BLaER1 (cell line): ENCODE data around the gene TMED6.
A peak's percentile ranks its signal among the peaks of the same experiment; 100 is the strongest.

ENCODE experiments used
- H3K27ac ChIP-seq: shearing (Covaris generic); formaldehyde crosslinking; 2 replicates; pipeline ENCODE4 v1.8.1; 2022
- H3K27me3 ChIP-seq: shearing (Covaris generic); formaldehyde crosslinking; 2 replicates; pipeline ENCODE4 v1.8.1; 2022
- H3K36me3 ChIP-seq: shearing (Covaris generic); formaldehyde crosslinking; 2 replicates; pipeline ENCODE4 v1.8.1; 2022
- H3K4me1 ChIP-seq: shearing (Covaris generic); formaldehyde crosslinking; 2 replicates; pipeline ENCODE4 v1.8.1; 2022
- H3K4me2 ChIP-seq: shearing (Covaris generic); formaldehyde crosslinking; 2 replicates; pipeline ENCODE4 v1.8.1; 2022
- H3K4me3 ChIP-seq: shearing (Covaris generic); formaldehyde crosslinking; 2 replicates; pipeline ENCODE4 v1.8.1; 2022
- H3K9ac ChIP-seq: shearing (Covaris generic); formaldehyde crosslinking; 2 replicates; pipeline ENCODE4 v1.8.1; 2022
- H3K9me3 ChIP-seq: shearing (Covaris generic); formaldehyde crosslinking; 2 replicates; pipeline ENCODE4 v1.8.1; 2022
- H4K20me1 ChIP-seq: shearing (Covaris generic); formaldehyde crosslinking; 2 replicates; pipeline ENCODE4 v1.8.1; 2022
- Cebpa-rat ChIP-seq: shearing (Covaris generic); IDR thresholded peaks from 2 replicates; pipeline ENCODE4 v1.8.1; 2022

Gene TMED6

DNA sequence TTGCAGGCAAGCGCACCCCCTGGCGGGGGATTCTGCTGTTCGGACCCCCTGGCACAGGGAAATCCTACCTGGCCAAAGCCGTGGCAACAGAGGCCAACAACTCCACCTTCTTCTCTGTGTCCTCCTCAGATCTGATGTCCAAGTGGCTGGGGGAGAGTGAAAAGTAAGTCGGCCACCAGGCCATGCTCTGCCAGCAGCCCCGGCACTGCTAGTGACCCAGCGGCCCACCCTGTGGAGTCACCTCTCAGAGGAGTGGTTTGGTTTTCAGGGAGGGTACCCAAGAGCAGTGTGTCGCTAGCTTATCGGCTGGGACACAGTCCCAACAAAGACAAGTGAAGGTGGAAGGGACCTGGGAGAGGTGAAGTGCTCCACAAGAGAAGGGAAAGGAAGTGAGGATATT, 32.2 kb downstream of the TMED6 start:
- peaks cover 49% of the 10 kb centered on the region for H3K4me1 ChIP-seq
- peaks cover 100% of the 10 kb centered on the region for H3K36me3 ChIP-seq
- TF ChIP-seq Cebpa-rat: no peak
- H3K9me3 ChIP-seq: no peaks in the 10 kb centered on the region
- H3K4me3 ChIP-seq: no peak overlapping the region
- H4K20me1 ChIP-seq: peaks cover 99% of the 10 kb centered on the region
- 0 out of 2 replicates have a peak overlapping the region, but pooled peaks have one; percentile 60 for H3K27ac ChIP-seq
- H3K9ac ChIP-seq: no peak overlapping the region
- no peaks in the 10 kb centered on the region for H3K27me3 ChIP-seq
- no peak overlapping the region for H3K4me2 ChIP-seq

DNA sequence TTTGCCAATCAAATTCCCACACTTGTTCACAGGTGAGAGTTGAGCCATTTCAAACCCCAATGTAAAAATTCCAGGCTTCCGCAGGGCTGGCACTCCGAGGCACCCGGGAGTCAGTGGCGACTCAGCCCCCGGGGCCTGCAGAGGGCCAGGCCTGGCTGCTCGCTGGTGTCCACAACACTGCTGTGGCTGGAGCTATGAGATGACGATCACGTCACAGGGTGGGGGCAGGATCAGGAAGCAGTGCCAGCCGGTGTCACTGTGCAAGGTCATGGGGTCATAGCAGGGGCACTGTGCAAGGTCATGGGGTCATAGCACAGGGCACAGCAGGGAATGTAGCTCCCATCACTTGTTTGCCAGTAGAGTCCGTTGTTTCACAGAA, 32.7 kb downstream of the TMED6 start:
- H3K9me3 ChIP-seq: no peaks in the 10 kb centered on the region
- no peak for TF ChIP-seq Cebpa-rat
- peaks cover 49% of the 10 kb centered on the region for H3K4me1 ChIP-seq
- 0 out of 2 replicates have a peak overlapping the region, but pooled peaks have one; percentile 60 for H3K27ac ChIP-seq
- no peak overlapping the region for H3K4me3 ChIP-seq
- H4K20me1 ChIP-seq: peaks cover 99% of the 10 kb centered on the region
- H3K27me3 ChIP-seq: no peaks in the 10 kb centered on the region
- H3K4me2 ChIP-seq: no peak overlapping the region
- H3K9ac ChIP-seq: no peak overlapping the region
- peaks cover 100% of the 10 kb centered on the region for H3K36me3 ChIP-seq

DNA sequence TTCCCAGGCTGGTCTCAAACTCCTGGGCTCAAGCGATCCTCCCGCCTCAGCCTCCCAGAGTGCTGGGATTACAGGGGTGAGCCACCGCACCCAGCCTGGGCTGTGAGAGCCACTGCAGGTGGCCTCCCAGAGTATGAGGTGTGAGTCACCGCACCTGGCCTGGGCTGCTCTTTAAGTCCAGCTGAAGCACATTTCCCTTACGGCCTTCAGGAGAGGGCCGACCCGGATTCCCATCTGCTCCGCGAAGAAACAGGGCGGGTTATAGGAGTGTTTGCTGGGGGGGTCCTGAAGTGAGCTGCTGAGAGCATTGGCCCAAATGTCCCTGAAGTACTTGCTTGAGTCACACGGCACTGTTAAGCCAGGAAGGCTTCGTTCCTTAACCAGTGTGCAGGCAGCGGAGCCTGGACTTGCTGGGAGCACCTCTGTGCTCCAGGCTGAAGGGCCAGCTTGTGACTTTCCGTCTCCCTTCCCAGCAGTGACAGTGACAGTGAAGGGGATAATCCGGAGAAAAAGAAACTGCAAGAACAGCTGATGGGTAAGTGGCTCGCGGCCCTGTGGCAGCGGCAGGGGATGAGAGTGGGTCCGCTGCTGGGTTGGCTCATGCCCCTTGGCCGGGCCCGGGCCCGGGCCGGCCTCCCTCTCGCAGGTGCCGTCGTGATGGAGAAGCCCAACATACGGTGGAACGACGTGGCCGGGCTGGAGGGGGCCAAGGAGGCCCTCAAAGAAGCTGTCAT, 33.2 kb downstream of the TMED6 start:
- Histone ChIP-seq H3K9me3 (no peaks in the 10 kb centered on the region), H3K36me3 (peaks cover 100% of the 10 kb centered on the region), H3K4me3 (no peak overlapping the region), H3K4me1 (peaks cover 49% of the 10 kb centered on the region), H3K27me3 (no peaks in the 10 kb centered on the region), H3K27ac (no peak overlapping the region), H4K20me1 (peaks cover 99% of the 10 kb centered on the region), H3K9ac (no peak overlapping the region), H3K4me2 (no peak overlapping the region)
- no peak for TF ChIP-seq Cebpa-rat

DNA sequence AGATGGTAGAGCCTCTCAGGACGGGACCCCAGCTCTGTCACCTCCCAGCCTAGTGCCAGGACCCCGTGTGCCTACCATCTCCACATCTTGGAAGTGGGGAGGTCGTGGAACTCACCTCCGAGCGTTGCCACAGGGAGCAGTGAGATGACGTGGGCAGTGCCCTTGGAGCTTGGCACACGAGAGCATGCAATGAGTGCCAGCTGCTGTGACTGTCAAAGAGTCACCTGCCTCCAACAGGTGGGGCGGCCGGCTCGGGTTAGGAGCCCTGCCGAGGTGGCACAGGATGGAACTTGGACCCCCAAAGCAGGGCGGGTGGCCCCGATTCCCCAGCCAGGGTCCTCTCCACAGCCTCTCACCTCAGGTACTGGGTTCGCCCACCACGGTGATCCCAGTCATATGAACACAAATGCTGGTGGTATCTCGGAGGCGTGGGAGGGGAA, 35.0 kb downstream of the TMED6 start:
- H3K4me1 ChIP-seq: peaks cover 48% of the 10 kb centered on the region
- H4K20me1 ChIP-seq: peaks cover 99% of the 10 kb centered on the region
- no peaks in the 10 kb centered on the region for H3K9me3 ChIP-seq
- no peak overlapping the region for H3K4me3 ChIP-seq
- no peak for TF ChIP-seq Cebpa-rat
- H3K27ac ChIP-seq: no peak overlapping the region
- H3K27me3 ChIP-seq: no peaks in the 10 kb centered on the region
- H3K9ac ChIP-seq: no peak overlapping the region
- H3K36me3 ChIP-seq: peaks cover 89% of the 10 kb centered on the region
- no peak overlapping the region for H3K4me2 ChIP-seq

DNA sequence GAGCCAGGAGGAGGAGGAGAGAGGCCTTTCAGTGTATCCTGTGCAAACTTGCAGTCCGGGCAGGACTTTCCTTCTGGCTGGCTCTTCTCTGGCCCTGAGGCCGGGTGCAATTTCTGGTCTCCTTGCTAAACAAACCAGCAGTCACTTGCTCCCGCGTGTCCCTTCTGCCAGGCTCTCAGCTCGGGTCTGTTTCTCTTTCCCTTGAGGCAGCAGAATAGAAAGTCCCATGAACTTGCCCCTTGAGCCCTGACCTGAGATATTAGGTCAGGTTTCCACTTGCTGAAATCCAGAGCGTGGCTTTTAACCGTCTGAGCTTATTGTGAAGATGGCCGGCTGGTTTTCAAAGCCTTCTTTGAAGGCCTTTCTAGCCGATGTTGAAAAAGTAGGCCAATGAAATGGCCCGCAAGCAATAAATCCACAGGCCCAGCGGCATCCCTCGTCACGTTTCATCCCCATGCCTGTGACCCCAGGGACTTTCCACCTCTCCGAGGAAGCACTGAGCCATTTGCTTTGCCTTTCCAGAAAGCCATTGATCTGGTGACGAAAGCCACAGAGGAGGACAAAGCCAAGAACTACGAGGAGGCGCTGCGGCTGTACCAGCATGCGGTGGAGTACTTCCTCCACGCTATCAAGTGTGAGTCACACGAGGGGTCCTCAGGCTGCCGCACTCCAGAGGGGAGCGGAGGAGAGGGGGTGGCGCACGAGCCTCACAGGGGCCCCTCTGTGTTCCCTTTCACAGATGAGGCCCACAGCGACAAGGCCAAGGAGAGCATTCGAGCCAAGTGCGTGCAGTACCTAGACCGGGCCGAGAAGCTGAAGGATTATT, 35.9 kb downstream of the TMED6 start:
- Histone ChIP-seq H4K20me1 (peaks cover 93% of the 10 kb centered on the region), H3K9me3 (no peaks in the 10 kb centered on the region), H3K9ac (peak overlapping the region; percentile 7; the same call in 1 of the 2 replicates), H3K4me2 (no peak overlapping the region), H3K27ac (no peak overlapping the region), H3K27me3 (no peaks in the 10 kb centered on the region), H3K4me1 (peaks cover 39% of the 10 kb centered on the region), H3K36me3 (peaks cover 80% of the 10 kb centered on the region), H3K4me3 (no peak overlapping the region)
- TF ChIP-seq Cebpa-rat: no peak

DNA sequence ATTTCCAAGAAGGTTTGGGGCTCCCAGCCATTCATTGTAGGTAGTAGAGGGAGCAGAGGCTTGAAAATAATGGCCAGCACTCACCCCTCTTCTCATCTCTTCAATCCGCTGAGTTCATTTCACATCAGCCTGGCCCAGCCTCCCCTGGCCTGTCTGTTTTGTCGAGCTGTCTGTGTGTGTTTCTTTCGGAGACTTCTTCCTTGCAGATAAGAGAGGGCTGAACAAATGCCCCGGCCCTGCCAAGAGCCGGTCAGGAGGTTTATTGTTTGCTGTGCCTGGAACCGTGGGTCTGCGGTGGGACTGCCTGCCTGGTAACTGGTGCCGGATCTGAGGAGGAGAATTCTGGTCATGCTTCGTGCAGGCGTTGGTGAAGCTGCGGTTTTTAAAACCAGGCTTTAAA, 37.1 kb downstream of the TMED6 start:
- Histone ChIP-seq H3K4me1 (peaks cover 32% of the 10 kb centered on the region), H3K4me2 (no peak overlapping the region), H4K20me1 (peaks cover 82% of the 10 kb centered on the region), H3K9me3 (no peaks in the 10 kb centered on the region), H3K27me3 (no peaks in the 10 kb centered on the region), H3K36me3 (peaks cover 68% of the 10 kb centered on the region), H3K27ac (no peak overlapping the region), H3K9ac (no peak overlapping the region), H3K4me3 (no peak overlapping the region)
- TF ChIP-seq Cebpa-rat: no peak

DNA sequence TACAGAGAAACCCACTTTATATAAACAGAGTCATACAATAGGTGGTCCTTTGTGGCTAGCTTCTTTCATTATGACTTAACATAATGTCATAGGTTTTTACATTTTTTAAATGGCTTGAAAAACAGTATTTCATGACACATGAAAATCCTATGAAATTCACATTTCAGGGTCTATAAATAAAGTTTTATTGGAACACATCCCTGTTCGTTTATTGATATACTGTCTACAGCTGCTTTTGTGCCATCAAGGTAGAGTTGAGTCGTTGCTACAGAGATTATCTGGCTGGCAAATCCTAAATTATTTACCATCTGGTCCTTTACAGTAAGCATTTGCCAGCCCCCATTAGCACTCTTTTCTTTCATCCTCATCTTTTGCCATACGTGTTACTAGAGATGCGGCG, 38.1 kb downstream of the TMED6 start:
- peaks cover 71% of the 10 kb centered on the region for H4K20me1 ChIP-seq
- no peak for TF ChIP-seq Cebpa-rat
- H3K36me3 ChIP-seq: peaks cover 57% of the 10 kb centered on the region
- H3K9me3 ChIP-seq: no peaks in the 10 kb centered on the region
- H3K27me3 ChIP-seq: no peaks in the 10 kb centered on the region
- H3K4me1 ChIP-seq: peaks cover 32% of the 10 kb centered on the region
- H3K9ac ChIP-seq: no peak overlapping the region
- H3K4me3 ChIP-seq: no peak overlapping the region
- H3K27ac ChIP-seq: no peak overlapping the region
- peak overlapping the region; percentile 94 for H3K4me2 ChIP-seq

DNA sequence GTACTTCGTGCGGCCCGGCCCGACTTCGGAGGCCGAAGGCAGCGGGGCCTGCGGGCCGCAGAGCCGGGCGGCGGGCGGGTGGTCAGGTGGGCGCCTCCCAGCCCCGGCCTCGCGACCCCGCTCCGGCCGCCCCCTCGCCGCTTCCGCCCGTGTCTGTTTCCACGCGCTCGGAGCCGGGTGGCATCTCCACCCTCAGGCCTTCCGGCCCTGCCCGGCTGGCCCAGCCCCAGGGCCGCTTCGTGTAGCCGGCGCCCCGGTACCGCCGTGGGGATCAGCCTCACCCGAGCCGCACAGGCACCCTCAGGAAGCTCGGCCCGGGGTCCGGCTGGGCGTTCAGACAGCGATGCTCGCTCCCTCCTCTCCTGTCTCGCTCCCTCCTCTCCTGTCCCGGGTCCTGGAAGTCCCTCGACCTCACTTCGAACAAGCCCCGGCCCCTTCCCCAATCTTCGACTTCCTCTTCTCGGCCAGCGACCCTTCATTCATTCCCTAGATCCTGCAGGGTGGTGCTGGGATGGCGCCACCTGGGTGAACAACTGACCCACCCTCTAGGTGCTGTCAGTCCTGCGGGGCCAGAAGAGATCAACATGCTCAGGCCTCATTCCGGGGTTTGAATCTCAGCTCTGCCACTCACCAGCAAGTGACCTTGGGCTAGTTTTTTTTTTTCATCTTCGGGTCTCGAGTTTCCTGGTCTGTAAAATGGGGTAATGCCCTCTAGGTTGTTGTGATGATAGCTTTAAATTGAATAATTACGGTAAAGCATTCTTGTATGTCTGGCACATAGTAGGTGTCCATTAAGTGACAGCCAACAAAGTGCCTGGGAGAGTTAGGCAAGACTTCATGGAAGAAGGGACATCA, 39.8 kb downstream of the TMED6 start:
- Histone ChIP-seq H3K9ac (peak overlapping the region; percentile 99), H3K27ac (peak overlapping the region; percentile 97), H3K36me3 (peaks cover 40% of the 10 kb centered on the region), H3K4me1 (peaks cover 32% of the 10 kb centered on the region), H3K4me2 (peak overlapping the region; percentile 94), H3K27me3 (no peaks in the 10 kb centered on the region), H4K20me1 (peaks cover 55% of the 10 kb centered on the region), H3K9me3 (no peaks in the 10 kb centered on the region), H3K4me3 (peak overlapping the region; percentile 100)
- TF ChIP-seq Cebpa-rat: no peak

DNA sequence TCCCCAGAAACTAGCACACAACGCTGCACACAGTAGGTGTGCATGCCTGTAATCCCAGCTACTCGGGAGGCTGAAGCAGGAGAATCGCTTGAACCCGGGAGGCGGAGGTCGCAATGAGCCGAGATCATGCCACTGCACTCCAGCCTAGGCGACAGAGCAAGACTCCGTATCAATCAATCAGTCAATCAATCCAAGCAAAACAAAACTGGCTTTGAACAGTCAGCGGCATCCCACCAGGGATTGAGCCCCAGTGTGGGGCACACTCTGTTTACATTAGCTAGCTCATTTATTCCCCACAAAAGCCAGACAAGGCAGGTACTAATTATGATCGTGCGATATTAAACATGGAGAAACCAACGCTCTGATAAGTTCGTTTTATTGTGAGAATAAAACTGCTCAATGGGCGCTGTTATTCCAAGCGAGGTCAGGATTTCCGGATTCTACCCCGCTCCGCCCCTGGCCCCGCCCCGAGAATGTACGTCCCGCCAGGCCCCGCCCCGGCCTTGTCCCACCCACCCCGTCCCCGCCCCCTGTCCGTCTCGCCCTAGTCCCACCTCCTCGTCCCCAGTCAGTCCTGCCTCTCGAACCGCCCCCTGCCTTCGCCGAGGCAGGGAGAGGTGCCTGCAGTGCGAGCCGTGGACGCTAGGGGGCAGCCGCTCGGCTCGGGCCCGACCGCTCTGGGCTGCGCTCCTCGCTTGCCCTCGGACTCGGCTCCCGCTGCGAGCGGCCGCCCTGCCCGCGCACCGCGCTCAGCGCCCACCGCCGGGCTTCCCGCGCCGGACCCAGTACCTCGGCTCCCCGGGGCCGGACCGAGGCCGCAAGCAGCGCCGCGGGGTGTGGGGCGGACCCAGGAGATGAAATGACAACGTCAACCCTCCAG, 40.7 kb downstream of the TMED6 start, which contains the start of gene VPS4A:
TSS of gene VPS4A (plus strand) at position 698 of the 880 bp plus-strand sequence. CDS start at position 860, 162 bp downstream.
- Histone ChIP-seq H3K4me1 (peaks cover 32% of the 10 kb centered on the region), H3K4me2 (peak within 1 kb of the TSS; percentile 94), H3K27me3 (no peaks in the 10 kb centered on the region), H3K27ac (peak within 1 kb of the TSS; percentile 97), H3K36me3 (peaks cover 32% of the 10 kb centered on the region), H3K9me3 (no peaks in the 10 kb centered on the region), H3K9ac (peak within 1 kb of the TSS; percentile 99), H4K20me1 (peaks cover 46% of the 10 kb centered on the region), H3K4me3 (peak within 1 kb of the TSS; percentile 100)
- no peak for TF ChIP-seq Cebpa-rat
